ENCODE results near the gene SHROOM3.
"Not testable (repeated sequence)": the region's sequence is repeated elsewhere in the genome, so short reads cannot be mapped to it uniquely, and the experiment has no call there.

Gene SHROOM3

GRCh38 chr4:76703123-76703490 lies 268.1 kb downstream of the SHROOM3 start:
- DNase-seq = no peak

GRCh38 chr4:76703676-76704075 lies 268.6 kb downstream of the SHROOM3 start:
- DNase-seq = no peak

DNA sequence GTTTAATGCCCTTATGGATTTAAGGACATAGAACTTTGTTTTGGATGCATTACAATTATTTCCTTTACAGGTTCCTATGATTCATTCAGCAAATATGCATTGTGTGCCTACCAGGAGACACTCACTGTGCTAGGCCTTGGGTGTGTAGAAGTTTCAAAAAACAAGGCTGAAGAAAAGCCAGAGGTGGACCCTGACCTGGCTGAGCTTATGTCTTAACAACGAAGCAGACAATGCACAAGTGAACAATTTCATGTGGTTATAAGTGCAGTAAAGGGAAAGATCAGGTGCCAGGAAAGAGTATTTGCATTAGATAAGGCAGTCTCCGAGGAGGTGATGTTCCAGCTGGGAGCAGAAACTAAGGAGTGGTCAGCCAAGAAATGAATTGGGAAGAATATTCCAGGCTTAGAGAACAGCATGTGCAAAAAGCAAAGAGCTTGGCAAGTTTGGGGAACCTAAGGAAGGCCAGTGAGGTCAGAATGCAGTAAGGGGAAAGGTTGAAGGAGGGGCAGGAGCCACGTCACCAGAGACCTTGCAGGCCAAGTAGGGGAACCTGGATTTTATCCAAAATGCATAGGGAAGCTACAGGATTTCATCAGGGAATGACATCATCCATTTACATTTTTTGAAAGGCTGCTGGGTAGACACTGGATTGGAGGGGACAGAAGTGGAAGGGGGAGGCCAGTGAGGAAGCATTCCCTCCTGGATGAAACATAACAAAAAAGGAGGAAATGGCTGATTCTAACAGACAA lies 269.3 kb downstream of the SHROOM3 start:
- DNase-seq = no peak

- no peak for DNase-seq
These were observed 270.4 kb downstream of the SHROOM3 start for GRCh38 chr4:76705472-76705871.

DNA sequence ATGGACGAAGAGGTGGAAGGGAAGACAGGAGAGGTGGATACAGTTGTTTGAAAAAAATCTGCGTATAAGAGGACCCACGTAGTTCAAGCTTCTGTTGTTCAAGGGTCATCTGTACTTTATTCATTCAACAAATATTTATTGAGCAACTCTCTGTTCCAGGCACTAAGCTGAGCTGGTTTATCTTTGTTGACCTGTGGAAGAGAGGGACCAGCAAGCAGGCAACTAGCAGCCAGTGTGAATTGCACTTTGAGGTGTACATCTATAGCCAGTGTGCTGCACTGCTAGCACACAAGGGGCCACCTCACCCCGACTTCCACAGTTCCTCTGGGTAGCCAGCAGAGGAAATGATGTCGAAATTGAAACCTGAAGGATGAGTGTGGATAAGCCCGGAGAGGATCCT lies 271.6 kb downstream of the SHROOM3 start:
- no peak for DNase-seq

- no peak for DNase-seq
These were observed 274.1 kb downstream of the SHROOM3 start for GRCh38 chr4:76708971-76709771.

- DNase-seq = no peak
These were observed 274.7 kb downstream of the SHROOM3 start for GRCh38 chr4:76709772-76710090.

- no peak for DNase-seq
These were observed 277.5 kb downstream of the SHROOM3 start for GRCh38 chr4:76712564-76712963.

GRCh38 chr4:76714226-76714625 lies 279.2 kb downstream of the SHROOM3 start:
- DNase-seq = no peak

DNA sequence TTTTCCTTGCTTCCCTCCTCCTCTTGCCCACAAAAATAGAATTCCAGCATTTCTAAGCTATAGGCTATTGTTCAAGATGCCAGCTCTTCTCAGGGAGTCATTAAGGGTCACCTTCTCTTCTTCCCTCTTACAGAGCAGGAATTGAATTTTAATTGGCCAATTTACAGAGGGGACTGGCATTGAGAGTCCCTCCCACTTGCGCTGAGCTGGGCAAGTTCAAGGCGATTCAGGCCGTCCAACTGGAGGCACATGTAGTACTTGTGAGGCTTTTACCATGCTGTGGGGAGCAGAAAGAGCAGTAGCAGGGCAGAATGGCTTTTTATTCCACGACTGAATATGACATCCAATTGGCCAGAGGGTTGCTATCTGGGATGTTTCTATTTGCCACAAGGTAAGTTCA lies 281.0 kb downstream of the SHROOM3 start:
- no peak for DNase-seq

- DNase-seq = no peak
These were observed 281.6 kb downstream of the SHROOM3 start for GRCh38 chr4:76716658-76717057.

GRCh38 chr4:76717431-76717830 lies 282.4 kb downstream of the SHROOM3 start:
- DNase-seq = no peak

DNA sequence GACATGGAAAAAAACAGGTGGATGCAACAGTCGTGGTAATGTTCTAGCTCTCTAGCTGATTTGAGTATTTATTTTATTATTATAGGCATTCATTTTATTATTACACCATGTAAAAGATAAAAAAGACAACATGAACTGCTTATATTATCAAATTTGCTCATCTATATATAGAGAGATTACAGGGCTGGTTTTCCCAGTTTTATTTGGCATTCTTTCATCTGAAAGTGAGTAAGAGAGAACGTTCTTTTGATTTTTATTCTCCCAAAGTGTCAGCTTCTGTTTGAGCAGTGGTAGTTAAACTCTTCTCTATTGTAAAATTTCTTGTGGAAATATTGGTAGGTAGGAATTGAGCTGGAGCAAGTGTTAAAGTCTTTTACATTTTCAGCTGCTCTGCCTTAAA lies 283.0 kb downstream of the SHROOM3 start:
- DNase-seq = no peak

GRCh38 chr4:76718831-76719230 lies 283.8 kb downstream of the SHROOM3 start:
- DNase-seq = no peak

DNA sequence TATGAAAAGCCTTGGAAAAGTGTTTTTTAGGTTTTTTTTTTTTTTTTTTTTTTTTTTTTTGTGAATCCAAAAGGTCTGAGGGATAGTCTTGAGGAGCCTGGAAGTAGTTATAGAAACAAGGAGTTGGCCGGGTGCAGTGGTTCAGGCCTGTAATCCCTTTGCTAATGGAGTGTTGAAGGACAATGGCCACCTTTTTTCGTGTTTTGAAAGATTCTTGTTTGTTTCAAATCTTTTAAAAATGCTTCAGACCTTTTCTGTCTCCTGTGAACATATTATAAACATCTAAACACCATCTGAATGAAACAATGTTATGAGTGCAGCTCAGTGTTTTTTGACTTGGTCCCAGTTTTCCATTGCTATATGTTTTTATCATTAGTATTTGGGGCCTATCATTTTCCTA lies 285.1 kb downstream of the SHROOM3 start:
- DNase-seq = no peak

DNA sequence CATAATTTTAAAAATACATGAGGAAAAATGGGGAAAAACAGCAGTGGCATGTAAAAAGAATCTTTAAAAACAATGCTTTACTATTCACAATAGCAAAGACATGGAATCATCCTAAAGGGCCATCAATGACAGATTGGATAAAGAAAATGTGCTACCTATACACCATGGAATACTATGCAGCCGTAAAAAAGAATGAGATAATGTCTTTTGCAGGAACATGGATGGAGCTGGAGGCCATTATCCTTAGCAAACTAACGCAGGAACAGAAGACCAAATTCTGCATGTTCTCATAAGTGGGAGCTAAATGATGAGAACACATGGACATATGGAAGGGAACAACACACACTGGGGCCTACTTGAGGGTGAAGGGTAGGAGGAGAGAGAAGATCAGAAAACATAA lies 287.1 kb downstream of the SHROOM3 start:
- DNase-seq = not testable (repeated sequence)

- no peak for DNase-seq
These were observed 287.8 kb downstream of the SHROOM3 start for GRCh38 chr4:76722838-76723237.

DNA sequence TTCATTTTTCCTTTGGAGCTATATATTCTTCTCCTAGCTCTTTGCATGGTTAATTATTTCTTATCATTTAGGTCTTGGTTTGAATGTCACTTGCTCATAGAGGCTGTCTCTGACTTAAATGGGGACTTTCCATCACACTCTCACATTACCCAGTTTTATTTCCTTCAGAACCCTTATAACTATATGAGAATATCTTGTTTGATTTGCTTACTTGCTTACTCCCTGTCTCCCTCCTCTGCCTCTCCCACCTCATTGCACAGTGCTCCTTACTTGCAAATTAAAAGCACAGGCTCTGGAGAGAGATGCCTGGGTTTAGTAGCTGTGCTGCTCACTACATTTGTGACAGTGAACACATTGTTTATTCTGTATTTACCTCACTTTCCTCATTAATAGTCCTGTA lies 288.3 kb downstream of the SHROOM3 start:
- no peak for DNase-seq

- DNase-seq = no peak
These were observed 288.9 kb downstream of the SHROOM3 start for GRCh38 chr4:76723924-76724323.

- DNase-seq = no peak
These were observed 290.0 kb downstream of the SHROOM3 start for GRCh38 chr4:76725039-76725438.

DNA sequence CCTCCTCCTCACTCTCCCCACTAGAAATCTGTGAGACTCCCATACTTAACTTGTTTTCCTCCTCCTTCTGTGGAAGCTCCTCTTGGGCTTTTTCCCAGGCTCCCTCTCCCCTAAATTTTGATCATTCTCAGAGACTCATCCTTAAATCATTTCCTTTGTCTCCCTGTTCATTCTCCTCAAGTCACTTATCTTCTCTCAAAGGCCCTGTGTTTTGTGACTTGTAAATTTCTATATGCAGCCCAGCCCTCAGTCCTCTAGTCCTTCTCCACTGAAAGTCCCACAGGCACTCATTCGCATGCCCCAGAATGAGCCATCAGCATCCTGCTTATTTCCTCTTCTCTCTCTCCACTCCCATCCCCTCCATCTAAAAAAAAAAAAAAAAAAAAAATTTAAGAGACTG lies 291.1 kb downstream of the SHROOM3 start:
- DNase-seq = no peak

GRCh38 chr4:76726631-76727030 lies 291.6 kb downstream of the SHROOM3 start:
- DNase-seq = no peak

GRCh38 chr4:76727934-76728333 lies 292.9 kb downstream of the SHROOM3 start:
- DNase-seq = not testable (repeated sequence)

DNA sequence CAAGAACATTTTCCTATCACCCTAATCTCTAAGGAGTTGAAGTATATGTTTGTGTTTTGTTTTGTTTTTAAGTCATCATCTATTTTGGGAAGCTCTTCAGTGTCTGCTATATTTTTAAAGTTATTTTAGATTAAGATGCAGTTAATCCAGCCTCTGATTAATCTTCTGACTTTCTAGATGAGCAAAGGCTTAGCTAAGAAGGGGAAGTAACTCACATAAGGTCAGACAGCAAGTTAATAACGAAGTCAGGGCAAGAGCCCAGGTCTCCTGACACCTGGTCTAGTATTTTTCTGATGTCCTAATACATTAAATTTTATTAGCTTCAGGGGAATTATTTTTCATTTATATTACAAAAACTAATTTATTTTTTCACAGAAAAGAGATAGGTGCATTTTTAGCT lies 294.4 kb downstream of the SHROOM3 start:
- DNase-seq = no peak

- no peak for DNase-seq
These were observed 295.0 kb downstream of the SHROOM3 start for GRCh38 chr4:76729980-76730379.
